Measurements from ENCODE around the gene TBCD. TPM values are rescaled to one million over a fixed set of nuclear protein-coding genes. Genes with fewer than 3 reads are reported as not detected.

TBCD gene
- total RNA-seq, 2 experiments from 2014 or later = 77.8 to 85.8 TPM

- DNase-seq = no peak
- no peak for TF ChIP-seq CTCF (IDR thresholded peaks at IDR 0.05)
- ChIA-PET CTCF (no interaction called here), POLR2A (interaction anchor here (1.0 to 4.6 kb wide), 2 partner anchors 21 to 28 kb away, joined by 3 to 34 read pairs; no protein-coding TSS in a partner anchor)
- Mint-ChIP-seq H3K36me3 (ENCODE audit: low read depth) (peaks cover 5% of the 10 kb centered on the region), H3K4me3 (no peak overlapping the region), H3K27ac (peak overlapping the region; percentile 97), H3K4me1 (ENCODE audit: low read depth) (peaks cover 76% of the 10 kb centered on the region), H3K27me3 (no peaks in the 10 kb centered on the region), H3K9me3 (no peaks in the 10 kb centered on the region)
- no peak for ATAC-seq
- intact Hi-C loops (cut with micrococcal nuclease) = no loop called here
Measured at GRCh38 chr17:82862191-82862590, 110.3 kb downstream of the TBCD start.

GRCh38 chr17:82862737-82863382 is 111.0 kb downstream of the TBCD start:
- H3K4me1 Mint-ChIP-seq (ENCODE audit: low read depth) = peaks cover 83% of the 10 kb centered on the region
- no peaks in the 10 kb centered on the region for H3K9me3 Mint-ChIP-seq
- intact Hi-C loops (cut with micrococcal nuclease) = no loop called here
- ChIA-PET POLR2A (interaction anchor here (0.7 to 4.6 kb wide), 6 partner anchors 8 to 337 kb away, joined by 3 to 34 read pairs (median 4); no protein-coding TSS in a partner anchor), CTCF (interaction anchor here (0.9 to 2.5 kb wide), 4 partner anchors 10 to 13 kb away, joined by 3 to 9 read pairs (median 3); no protein-coding TSS in a partner anchor)
- no peak for ATAC-seq
- H3K27me3 Mint-ChIP-seq = no peaks in the 10 kb centered on the region
- no peak for DNase-seq
- TF ChIP-seq CTCF (IDR thresholded peaks at IDR 0.05) = no peak
- H3K27ac Mint-ChIP-seq = peak overlapping the region; percentile 97
- peaks cover 4% of the 10 kb centered on the region for H3K36me3 Mint-ChIP-seq (ENCODE audit: low read depth)
- no peak overlapping the region for H3K4me3 Mint-ChIP-seq

- intact Hi-C loops (cut with micrococcal nuclease) = no loop called here
- TF ChIP-seq CTCF (IDR thresholded peaks at IDR 0.05) = no peak
- Mint-ChIP-seq H3K27me3 (no peaks in the 10 kb centered on the region), H3K36me3 (ENCODE audit: low read depth) (peaks cover 3% of the 10 kb centered on the region), H3K4me3 (peak overlapping the region; percentile 74), H3K27ac (peak overlapping the region; percentile 97), H3K4me1 (ENCODE audit: low read depth) (peaks cover 81% of the 10 kb centered on the region), H3K9me3 (no peaks in the 10 kb centered on the region)
- DNase-seq = no peak
- ChIA-PET POLR2A (interaction anchor here (0.7 to 4.6 kb wide), 11 partner anchors 9 to 336 kb away, joined by 3 to 34 read pairs (median 3); no protein-coding TSS in a partner anchor), CTCF (interaction anchor here (0.9 to 2.5 kb wide), 7 partner anchors 10 to 89 kb away, joined by 3 to 9 read pairs (median 5); no protein-coding TSS in a partner anchor)
- no peak for ATAC-seq
Measured at GRCh38 chr17:82863383-82863940, 111.6 kb downstream of the TBCD start.

GRCh38 chr17:82863941-82864712 is 112.3 kb downstream of the TBCD start:
- ATAC-seq (peak; percentile 85), DNase-seq (peak; percentile 97)
- TF ChIP-seq CTCF (IDR thresholded peaks at IDR 0.05) = no peak
- H3K4me1 Mint-ChIP-seq (ENCODE audit: low read depth) = peaks cover 74% of the 10 kb centered on the region
- intact Hi-C loops (cut with micrococcal nuclease) = no loop called here
- H3K36me3 Mint-ChIP-seq (ENCODE audit: low read depth) = peaks cover 1% of the 10 kb centered on the region
- H3K9me3 Mint-ChIP-seq = no peaks in the 10 kb centered on the region
- peak overlapping the region; percentile 74 for H3K4me3 Mint-ChIP-seq
- POLR2A ChIA-PET = interaction anchor here (0.7 to 4.6 kb wide), 13 partner anchors 9 to 336 kb away, joined by 3 to 34 read pairs (median 3); no protein-coding TSS in a partner anchor
- peak overlapping the region; percentile 97 for H3K27ac Mint-ChIP-seq
- H3K27me3 Mint-ChIP-seq = no peaks in the 10 kb centered on the region
- CTCF ChIA-PET = interaction anchor here (0.9 to 2.5 kb wide), 9 partner anchors 11 to 96 kb away, joined by 3 to 9 read pairs (median 4); no protein-coding TSS in a partner anchor

Measured in activated CD8-positive, alpha-beta T cell treated with anti-CD3 and anti-CD28 coated beads for 36 hours (primary cell).